ENCODE measurements around the gene FLT4. TPM values are rescaled to one million over a fixed set of nuclear protein-coding genes. Genes with fewer than 3 reads are reported as not detected.

Gene FLT4
- total RNA-seq, 1 donor from 2014 or later = 26.8 TPM

DNA sequence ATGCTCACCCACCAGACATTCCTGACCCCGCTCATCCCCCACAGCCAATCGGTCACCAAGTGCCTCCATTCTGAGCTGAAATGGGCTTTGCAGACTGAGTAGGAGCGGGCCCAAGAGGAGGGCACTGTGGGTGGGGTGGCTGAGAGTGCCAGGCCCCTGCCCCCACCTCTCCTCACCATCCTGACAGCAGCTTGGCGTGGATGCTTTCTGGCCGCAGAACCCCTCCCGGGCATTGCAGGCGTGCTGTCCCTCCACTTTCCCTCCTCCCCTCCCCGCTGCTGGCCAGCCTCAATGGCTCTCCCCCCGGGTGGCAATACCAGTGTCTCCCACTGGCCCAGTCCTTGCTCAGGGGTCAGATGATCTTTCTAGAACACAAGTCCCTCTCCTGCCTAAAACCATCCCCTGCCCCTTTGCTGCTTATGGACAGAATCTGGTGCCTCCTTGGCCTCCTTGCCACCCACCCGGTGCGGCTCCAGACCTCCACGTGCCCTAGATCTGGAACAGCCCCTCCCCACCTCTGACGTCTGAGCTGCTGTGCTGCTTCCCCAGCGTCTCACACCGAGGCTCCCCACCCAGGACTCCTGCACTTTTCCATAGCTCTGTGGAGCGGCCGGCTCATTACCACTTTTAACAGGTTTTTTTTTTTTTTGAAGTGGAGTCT lies 6.1 kb downstream of the FLT4 start:
- DNase-seq (ENCODE audit: low spot score) = peak; percentile 89

DNA sequence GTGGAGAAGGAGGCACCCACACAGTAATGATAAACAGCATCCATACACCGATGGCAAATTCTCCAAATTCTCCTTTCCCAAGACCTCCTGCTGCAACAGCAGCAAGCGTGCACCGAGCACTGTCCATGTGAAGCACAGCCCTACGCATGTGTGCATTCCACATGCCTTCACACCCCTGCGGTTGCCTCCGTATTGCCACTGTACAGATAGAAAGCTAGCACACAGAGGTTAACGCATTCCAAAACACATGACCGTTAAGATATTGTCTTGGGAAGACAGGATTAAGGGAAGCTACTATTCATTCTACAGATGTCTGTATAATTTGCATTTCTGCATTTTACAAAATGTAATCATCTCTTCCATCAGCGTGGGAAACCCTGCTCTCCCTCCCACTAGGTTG lies 6.6 kb downstream of the FLT4 start:
- DNase-seq (ENCODE audit: low spot score) = no peak

DNA sequence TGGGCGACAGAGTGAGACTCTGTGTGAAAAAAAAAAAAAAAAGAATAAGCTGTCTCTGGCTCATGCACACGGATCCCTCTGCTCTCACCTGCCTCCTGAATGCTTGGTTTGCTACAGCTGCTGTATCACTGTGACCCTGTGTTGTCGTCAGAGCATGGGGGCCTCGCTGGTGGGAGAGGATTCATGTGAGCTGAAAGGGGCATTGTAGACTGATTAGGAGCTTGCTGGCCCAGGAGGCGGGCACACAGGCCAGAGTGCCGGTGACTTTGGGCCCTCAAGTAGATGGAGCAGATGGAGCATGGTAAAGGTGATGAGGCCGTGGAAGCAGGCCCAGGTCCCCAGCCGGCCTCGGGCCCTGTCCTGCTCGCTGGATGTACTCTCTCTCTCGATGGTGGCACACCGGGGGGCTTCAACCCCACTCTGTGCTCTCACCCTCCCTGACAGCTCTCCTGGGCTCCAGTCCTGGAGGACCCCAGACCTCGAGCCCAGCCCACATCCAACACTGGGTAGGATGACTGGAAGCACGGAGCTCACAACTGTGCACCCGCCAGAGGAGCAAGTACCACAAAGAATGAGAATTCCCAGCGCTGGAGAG lies 7.1 kb downstream of the FLT4 start:
- peak; percentile 74 for DNase-seq (ENCODE audit: low spot score)

DNA sequence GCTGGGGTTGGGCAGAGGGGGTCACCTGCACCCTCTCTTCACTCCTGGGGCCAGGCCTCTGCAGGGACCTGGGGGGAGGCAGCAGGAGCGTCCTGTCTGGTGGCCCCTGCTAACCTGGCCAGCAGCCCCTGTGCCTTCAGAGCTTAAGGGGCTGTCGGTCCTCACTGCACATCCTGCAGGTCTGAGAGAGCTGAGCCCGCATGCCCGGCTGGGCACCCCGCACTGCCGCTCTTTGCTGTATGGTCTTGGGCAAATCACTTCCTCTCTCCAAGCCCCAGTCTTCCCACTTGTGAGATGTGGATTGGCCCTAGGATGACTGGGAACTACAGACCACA lies 7.9 kb downstream of the FLT4 start:
- DNase-seq (ENCODE audit: low spot score) = peak; percentile 82

DNA sequence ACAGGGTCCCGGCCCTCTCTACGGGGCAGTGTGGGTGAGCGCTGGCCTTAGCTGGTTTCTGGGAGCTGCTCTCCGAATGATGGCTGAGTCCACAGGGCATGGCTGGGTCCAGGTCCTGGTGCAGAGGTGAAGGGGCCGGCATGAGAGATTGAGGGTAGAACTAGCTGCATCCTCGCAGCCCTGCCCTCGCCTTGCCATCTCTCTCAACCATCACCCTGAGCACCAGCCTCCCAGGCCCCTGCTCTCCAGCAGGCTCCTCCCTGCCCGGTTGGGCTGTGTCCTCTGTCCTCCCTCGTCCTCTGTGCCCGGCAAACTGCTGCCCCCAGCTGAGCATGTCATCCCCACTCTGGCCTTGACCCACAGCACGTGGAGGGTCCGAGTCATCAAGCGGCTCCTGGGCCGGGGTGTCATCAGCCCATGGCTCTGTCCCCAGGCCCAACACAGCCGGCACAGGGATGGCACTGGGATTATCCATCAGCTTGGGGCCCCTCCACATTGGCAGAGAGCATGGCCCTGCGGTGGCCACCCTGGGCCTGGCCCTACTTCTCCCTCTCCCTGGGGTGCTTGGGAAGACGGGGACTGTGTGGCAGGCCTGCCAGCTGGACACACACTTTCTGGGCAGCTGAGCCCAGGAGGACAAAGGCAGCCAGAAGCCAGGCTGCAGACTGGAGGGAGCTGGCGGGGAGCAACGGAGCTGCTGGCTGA lies 8.4 kb downstream of the FLT4 start:
- DNase-seq (ENCODE audit: low spot score) = peak; percentile 75

DNA sequence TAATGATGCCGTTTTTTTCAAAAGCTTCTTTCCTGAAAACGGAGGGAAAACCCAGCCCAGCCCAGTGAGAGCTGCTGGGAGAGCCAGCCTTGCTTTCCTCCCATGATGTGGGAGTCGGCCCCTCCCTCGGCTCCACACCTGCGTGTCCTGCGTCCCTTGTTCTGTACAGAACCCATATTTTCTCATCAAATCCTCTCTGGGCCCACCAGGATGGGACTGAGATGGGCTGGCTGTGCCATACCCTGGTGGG lies 8.9 kb downstream of the FLT4 start:
- DNase-seq (ENCODE audit: low spot score) = no peak

DNA sequence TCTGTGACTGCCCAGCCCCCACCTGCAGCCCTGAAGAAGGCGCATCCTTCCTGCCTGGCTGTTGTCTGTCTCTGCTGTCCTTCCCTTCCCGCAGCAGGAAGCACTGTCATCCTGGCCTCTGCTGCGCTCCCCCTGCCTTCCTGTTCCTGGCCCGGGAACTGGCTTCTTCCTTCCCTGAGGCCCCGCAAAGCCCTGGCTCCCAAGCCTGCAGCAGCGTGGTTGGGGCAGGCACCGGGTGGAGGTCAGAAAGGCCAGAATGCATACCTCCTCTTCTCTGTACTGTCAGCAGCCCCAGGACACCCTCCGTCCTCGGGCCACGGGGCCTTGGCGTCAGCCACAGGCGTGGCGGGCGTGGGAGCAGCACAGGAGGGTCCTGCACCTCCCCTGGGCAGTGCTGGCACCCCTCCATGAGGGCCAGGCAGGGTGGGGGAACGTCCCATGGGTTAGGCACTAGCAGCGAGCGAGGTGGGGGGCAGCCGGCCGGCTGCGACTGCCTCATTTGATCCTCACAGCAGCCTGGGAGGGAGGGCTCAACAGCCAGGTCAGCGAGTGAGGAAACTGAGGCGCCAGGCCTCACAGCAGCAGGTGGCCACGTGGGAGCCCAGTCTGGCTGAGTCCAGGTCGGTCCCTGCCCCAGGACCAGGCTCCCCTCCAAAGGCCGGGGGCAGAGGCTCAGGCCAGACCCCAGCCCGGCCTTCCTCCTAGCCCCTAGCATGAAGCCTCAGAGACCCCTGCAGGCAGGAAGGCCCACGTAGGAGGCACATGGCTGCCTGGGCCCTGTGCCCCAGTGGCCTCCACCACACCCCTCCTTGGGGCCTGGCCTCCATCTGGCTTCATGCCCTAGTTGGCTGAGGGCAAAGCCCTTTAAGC lies 9.4 kb downstream of the FLT4 start:
- DNase-seq (ENCODE audit: low spot score) = peak; percentile 80

DNA sequence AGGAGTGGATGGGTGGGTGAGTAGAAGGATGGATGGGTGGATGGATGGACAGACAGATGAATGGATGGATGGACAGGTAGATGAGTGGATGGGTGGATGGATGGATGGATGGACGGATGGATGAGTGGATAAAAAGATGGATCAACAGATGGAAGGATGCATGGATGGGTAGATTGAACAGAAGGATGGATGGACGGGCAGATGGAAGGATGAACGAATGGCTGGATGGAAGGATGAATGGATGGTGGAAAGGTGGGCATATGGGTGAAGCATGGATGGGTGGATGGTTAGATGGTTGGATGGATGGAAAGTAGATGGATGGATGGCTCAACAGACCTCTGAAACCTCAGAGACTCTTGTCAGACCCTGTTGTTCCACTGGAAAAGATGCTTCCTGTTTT lies 10.1 kb downstream of the FLT4 start:
- DNase-seq (ENCODE audit: low spot score) = no peak

DNA sequence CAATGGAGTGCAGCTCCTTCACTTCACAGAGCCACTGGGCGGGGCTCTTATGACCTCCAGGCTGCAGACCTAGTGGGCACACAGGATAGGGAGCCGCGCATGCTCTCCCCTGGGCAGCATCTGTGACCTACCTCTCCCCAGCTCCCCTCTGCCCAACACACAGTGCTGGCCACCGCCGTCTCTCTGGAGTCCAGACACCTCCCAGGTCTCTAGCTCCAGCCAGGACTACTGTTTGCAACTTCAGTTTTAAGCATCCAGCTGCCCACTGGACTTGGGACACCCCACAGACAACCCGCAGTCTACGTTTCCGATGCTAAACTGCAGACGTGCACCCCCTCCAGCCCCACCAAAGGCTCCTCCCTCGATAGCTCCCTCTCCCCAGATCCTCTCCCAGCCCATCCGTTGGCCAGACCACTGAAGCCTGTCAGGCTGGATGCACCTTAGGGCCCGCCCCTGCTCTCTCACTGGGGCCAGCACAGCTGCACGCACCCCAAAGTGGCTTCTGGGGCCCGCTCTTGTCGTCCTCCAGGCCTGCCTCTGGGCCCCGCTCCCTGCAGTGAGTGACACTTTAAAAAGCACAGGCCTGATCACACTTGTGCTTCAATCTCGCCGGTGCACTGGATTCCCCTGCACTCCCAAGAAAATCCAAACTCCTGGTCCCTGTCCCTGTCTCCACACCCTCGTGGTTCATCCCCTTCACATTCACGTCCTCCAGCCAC lies 11.3 kb downstream of the FLT4 start:
- no peak for DNase-seq (ENCODE audit: low spot score)

DNA sequence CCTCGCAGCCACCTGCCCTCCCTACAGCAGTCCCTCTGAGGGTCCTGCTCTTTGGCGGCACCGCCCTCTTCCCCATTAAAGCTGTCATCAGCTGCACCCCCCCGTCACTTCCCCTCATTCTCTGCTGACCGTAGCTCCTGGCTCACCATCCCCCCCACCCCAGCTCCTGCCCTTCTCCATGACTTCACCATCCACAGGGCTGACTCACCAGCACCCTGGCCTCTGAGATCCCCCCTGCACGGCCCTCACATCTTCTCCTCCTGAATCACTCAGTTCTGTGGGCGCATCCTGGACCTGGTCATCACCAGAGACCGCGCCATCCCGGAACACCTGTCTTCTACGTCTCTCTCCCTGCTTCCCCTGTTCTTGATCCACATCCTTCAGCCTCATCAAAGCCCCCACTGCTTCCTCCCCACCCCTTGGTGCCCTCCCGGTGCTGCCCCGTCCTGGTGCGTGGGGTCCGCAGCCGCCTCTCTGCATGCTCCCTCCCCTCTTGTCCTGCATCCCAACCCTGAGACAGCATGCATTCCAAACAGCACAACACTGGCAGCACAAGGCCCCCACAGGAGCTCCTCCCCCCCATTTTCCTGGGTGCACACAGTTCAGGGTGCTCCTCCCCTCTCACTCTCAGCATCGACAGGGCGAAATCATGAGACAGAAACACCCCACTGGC lies 12.9 kb downstream of the FLT4 start:
- no peak for DNase-seq (ENCODE audit: low spot score)

DNA sequence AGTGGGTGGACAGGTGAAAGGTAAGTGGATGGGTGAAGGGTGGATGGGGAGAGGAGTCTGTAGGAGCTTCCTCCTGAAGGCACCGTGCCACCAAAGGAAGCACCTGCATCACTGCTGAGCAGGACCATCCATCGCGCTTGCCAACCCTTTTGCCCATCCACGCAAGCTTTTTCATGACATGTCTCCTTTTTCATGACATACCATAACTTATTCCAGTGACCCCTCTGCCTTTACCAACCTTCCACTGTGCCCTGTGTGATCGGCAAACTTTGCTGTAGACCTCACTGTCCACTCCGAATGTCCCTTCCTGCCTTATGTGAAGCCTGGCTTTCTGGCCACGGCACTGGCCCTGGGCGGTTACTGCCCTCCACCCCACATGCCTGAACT lies 13.4 kb downstream of the FLT4 start:
- no peak for DNase-seq (ENCODE audit: low spot score)

DNA sequence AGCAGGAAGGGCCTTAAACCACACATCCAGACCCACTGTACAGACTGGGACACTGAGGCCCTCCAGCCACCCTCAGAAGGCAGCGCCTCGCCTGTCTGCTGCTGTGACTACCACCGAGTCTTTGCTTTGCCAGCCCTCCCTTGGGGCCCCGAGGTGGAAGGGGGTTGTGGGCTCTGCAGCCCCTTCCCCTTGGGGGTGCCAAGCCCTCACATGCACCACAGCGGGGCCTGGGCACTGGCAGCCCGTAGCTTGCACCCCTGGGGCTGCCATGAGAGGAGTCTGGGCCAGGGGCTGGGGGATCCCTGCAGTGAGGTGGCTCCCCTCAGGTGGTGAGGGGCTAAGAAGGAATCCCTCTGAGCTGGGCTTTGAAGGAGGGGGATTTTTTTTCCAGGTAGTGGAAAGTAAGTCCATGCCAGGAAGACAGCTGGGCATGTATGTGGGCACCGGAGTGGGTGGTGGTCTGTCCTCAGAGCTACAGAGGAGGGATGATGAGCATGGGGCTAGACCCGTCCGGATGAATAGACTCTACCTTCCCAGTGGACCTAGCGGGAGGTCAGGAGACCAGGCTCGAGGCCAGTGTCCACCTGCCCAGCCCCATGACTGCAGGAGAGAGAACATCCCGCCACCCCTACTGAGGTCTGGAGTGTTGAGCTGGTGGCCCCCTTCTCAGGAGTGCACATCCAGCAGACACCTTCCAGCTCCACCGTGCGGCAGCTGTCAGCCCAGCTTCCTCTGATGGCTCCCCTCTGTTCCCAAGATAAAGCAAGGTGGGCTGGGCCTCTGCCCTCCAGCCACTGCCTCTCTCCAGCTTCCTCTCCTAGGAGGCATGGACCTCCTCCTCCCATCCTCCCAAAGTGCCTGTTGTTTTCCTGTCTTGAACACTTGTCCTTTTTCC lies 15.9 kb downstream of the FLT4 start:
- no peak for DNase-seq (ENCODE audit: low spot score)

DNA sequence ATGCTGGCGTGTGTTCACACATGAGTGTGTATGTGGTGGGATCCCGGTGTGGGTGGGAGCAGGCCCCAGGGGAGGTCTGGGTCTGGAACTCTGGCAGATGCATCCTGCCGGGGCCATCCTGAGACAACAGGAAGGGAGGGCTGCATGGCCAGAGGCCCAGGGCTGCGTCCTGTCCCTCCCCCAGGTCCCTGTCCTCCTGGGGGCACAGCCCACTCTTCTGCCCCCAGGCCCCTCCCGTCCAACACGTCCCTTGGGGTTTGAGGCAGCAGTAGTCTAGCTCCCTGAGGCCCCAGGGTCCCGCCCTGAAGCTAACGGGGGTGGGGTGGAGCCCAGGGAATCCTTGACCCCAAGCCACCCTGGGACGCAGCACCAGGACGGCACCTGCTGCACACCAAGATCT lies 16.6 kb downstream of the FLT4 start:
- no peak for DNase-seq (ENCODE audit: low spot score)

DNA sequence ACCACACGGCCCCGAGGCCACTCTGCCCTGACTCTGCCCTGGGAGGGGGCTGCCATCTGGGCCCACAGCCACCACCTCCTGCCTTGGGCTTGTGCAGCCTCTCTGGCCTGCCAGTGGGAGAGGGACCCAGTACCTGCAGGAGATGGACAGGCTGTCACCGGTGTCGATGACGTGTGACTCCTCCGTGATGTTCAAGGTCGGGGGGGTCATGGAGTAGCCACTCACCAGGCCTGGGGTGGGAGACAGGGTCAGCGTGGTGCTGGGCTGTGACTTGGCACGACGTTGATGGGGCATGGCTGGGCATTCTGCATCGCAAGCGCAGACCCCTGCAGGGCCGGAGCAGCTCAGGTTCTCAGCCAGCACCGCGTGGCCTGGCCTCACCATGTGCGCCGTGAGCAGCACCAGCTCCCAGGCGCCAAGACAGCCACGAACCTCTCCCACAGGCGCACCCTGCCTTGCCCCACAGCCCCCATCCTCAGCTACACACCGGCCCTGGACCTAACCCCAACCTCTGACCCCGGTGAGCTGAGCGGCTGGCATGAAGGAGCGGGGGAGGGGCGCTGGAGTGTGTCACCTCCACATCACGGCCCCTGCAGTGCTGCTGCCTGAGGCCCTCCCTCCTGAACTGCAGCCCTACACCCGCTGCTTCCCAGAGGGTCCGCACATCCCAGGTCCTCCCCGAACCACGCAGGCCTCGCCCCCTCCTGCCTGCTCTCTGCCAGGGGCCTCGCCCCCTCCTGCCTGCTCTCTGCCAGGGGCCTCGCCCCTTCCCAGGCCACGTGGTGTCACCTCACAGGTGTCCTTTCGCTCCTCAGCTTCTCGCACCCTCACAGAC lies 17.6 kb downstream of the FLT4 start:
- no peak for DNase-seq (ENCODE audit: low spot score)

DNA sequence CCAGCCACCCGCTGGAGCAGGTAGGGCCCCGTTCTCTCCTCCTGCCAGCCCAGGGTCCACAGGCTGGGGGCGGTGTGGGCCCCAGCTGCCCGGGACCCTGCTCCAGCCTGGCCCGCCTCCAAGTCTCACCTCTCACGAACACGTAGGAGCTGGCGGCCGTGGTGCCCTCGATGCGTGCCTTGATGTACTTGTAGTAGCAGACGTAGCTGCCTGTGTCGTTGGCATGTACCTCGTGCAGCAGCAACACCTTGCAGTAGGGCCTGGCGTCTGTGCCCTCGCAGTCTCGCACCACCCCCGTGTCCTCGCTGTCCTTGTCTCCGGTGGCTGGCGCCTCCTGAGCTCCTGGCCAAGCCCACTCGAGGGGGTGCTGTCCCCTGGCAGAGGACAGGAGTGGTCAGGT lies 19.0 kb downstream of the FLT4 start:
- no peak for DNase-seq (ENCODE audit: low spot score)

DNA sequence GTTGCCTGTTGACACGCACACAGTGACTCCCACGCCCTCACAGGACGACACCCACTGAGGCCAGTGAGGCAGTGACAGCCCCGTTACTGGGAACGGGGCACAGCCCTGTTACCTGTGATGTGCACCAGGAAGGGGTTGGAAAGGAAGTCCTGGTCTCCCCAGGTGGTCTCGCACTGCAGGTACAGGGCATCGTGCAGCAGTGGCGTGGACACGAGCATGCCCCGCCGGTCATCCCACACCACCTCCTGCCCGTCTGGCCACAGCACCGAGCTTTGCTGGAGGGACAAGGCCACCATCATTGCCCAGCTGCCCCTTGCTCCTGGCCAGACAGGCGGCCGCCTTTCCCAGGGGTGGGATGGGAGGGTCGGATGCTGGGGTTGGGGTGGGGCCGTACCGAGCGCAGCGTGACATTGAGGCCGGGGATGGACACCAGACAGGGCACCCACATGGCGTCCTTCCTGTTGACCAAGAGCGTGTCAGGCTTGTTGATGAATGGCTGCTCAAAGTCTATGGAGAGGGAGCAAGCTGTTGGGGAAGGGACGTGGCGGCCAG lies 19.5 kb downstream of the FLT4 start:
- no peak for DNase-seq (ENCODE audit: low spot score)

DNA sequence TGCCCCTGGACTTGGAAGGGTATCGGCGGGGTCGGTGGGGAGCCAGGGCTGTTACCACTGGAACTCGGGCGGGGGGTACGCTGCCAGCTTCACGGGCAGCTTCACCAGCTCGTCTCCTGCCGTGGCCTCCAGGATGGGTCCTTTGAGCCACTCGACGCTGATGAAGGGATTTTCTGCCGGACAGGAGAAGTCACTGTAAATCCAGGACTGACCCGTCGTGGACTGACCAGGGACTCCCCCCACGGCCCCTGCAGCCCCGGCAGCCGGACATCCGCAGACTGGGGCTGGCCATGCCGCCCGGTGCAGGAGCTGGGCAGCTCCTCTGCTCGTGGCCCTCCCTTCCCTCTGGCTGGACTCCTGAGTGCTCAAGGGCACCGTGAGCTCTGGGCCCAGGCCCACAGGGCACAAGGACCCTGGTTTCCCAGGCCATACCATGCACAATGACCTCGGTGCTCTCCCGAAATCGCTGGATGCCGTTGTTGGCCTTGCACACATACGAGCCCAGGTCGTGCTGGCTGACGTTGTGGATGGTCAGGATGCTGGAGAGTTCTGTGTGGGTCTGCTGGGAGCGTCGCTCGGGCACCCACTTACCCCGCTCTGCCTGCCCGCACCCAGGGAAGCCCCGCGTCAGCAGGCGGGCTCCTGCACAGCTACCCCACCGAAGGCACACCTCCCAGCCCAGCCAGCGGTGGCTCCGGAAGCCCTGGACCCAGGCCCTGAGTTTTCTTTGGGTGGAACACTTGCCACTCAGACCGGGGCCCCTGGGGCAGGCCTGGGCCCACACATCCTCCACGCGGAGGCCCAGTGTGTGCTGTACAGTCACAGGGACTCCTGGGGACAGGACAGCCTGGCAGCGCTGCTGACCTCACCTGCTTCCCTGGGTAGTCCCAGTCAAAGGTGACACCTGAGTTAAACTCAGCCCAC lies 20.3 kb downstream of the FLT4 start:
- DNase-seq (ENCODE audit: low spot score) = no peak

DNA sequence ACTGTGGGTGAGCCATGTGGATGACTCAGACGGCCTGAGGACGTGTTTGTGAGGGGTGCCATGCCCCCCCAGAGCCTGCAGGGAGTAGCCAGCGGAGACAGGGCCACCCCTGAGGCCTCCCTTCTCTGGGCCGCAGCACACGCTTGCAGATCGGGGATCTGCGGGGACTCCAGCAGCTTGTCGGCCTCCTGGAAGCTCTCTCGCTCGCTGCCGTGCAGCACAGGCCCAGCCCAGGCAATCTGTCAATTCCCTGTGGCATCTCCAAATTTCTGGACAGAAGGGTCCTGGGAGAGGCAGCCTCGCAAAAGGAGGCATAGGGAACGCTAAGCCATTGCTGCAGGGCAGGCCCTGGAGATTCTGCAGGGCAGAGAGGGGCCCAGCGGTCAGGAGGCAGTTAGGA lies 21.2 kb downstream of the FLT4 start:
- DNase-seq (ENCODE audit: low spot score) = no peak
